H9 (cell line): ENCODE results near the gene NUTM2G. TPM values are rescaled to one million over a fixed set of nuclear protein-coding genes. Genes with fewer than 3 reads are reported as not detected.
A peak's percentile ranks its signal among the peaks of the same experiment; 100 is the strongest.
"Not testable (repeated sequence)": the region's sequence is repeated elsewhere in the genome, so short reads cannot be mapped to it uniquely, and the experiment has no call there.

Source experiments
- DNase-seq: peaks from one replicate; pipeline ENCODE4 v3.0.0-alpha.2; 2017
- H2AFZ ChIP-seq: one replicate; pipeline ENCODE4 v1.6.1; 2013; ENCODE audit warnings: mild to moderate bottlenecking, low read length, control low read depth, moderate library complexity
- H2AK5ac ChIP-seq: 2 replicates; pipeline ENCODE4 v1.6.1; 2013; ENCODE audit warnings: low read length, control low read depth, mixed read lengths; ENCODE audit not compliant: insufficient read length
- H2BK120ac ChIP-seq: one replicate; pipeline ENCODE4 v1.6.1; 2013; ENCODE audit warnings: low read depth, mild to moderate bottlenecking, low read length, control low read depth, inconsistent platforms; ENCODE audit not compliant: poor library complexity, severe bottlenecking
- H2BK12ac ChIP-seq: 2 replicates; pipeline ENCODE4 v1.6.1; 2013; ENCODE audit warnings: low read length, control low read depth, mixed read lengths, low read depth; ENCODE audit not compliant: insufficient read length
- H2BK15ac ChIP-seq: 2 replicates; pipeline ENCODE4 v1.6.1; 2013; ENCODE audit warnings: low read depth, low read length, control low read depth
- H2BK20ac ChIP-seq: one replicate; pipeline ENCODE4 v1.6.1; 2013; ENCODE audit warnings: low read depth, mild to moderate bottlenecking, low read length, control low read depth, inconsistent platforms; ENCODE audit not compliant: poor library complexity, severe bottlenecking
- H2BK5ac ChIP-seq: 2 replicates; pipeline ENCODE4 v1.6.1; 2013; ENCODE audit warnings: low read length, control low read depth, mixed read lengths; ENCODE audit not compliant: insufficient read length
- H3K14ac ChIP-seq: 2 replicates; pipeline ENCODE4 v1.6.1; 2013; ENCODE audit warnings: low read length, control low read depth; ENCODE audit not compliant: insufficient read depth
- H3K18ac ChIP-seq: 2 replicates; pipeline ENCODE4 v1.6.1; 2013; ENCODE audit warnings: low read depth, mild to moderate bottlenecking, mixed read lengths, low read length, control low read depth; ENCODE audit not compliant: insufficient read length
- H3K23ac ChIP-seq: 2 replicates; pipeline ENCODE4 v1.6.1; 2013; ENCODE audit warnings: low read length, control low read depth, mixed read lengths, low read depth; ENCODE audit not compliant: insufficient read length
- H3K23me2 ChIP-seq: 2 replicates; pipeline ENCODE4 v1.6.1; 2013; ENCODE audit warnings: low read depth, mild to moderate bottlenecking, mixed read lengths, low read length, control low read depth; ENCODE audit not compliant: insufficient read length, poor library complexity, severe bottlenecking
- H3K27ac ChIP-seq: 2 replicates; pipeline ENCODE4 v1.5.1; 2013; ENCODE audit warnings: low read length, control low read depth, mixed read lengths, low read depth; ENCODE audit not compliant: insufficient read length
- H3K27me3 ChIP-seq: 2 replicates; pipeline ENCODE4 v1.6.1; 2013; ENCODE audit warnings: low read length, control low read depth, inconsistent platforms; ENCODE audit not compliant: insufficient read depth
- H3K4ac ChIP-seq: 2 replicates; pipeline ENCODE4 v1.6.1; 2013; ENCODE audit warnings: low read depth, mild to moderate bottlenecking, control low read depth, inconsistent platforms, low read length, moderate library complexity
- H3K4me1 ChIP-seq: 2 replicates; pipeline ENCODE4 v1.6.1; 2013; ENCODE audit warnings: low read length, control low read depth, inconsistent platforms; ENCODE audit not compliant: insufficient read depth
- H3K4me2 ChIP-seq: 2 replicates; pipeline ENCODE4 v1.6.1; 2013; ENCODE audit warnings: low read length, control low read depth, mixed read lengths; ENCODE audit not compliant: insufficient read length, insufficient read depth
- H3K56ac ChIP-seq: 2 replicates; pipeline ENCODE4 v1.6.1; 2013; ENCODE audit warnings: low read depth, mild to moderate bottlenecking, mixed read lengths, low read length, control low read depth; ENCODE audit not compliant: insufficient read length
- H3K79me1 ChIP-seq: 2 replicates; pipeline ENCODE4 v1.6.1; 2013; ENCODE audit warnings: low read depth, mild to moderate bottlenecking, moderate library complexity, low read length, control low read depth, inconsistent platforms; ENCODE audit not compliant: insufficient read depth, poor library complexity, severe bottlenecking
- H3K79me2 ChIP-seq: 2 replicates; pipeline ENCODE4 v1.6.1; 2013; ENCODE audit warnings: low read length, control low read depth, inconsistent platforms; ENCODE audit not compliant: insufficient read depth
- H3K9ac ChIP-seq: 2 replicates; pipeline ENCODE4 v1.6.1; 2013; ENCODE audit warnings: low read length, control low read depth, mixed read lengths; ENCODE audit not compliant: insufficient read length; ENCODE audit errors: extremely low read depth
- H3K9me3 ChIP-seq: one replicate; pipeline ENCODE4 v1.6.1; 2013; ENCODE audit warnings: low read depth, low read length, inconsistent platforms; ENCODE audit not compliant: control insufficient read depth
- H3T11ph ChIP-seq: one replicate; pipeline ENCODE4 v1.6.1; 2013; ENCODE audit warnings: mild to moderate bottlenecking, low read length, control low read depth, inconsistent platforms
- H4K20me1 ChIP-seq: one replicate; pipeline ENCODE4 v1.6.1; 2013; ENCODE audit not compliant: control insufficient read depth, insufficient read length, insufficient read depth
- H4K5ac ChIP-seq: 2 replicates; pipeline ENCODE4 v1.6.1; 2013; ENCODE audit warnings: low read depth, mild to moderate bottlenecking, mixed read lengths, low read length, control low read depth; ENCODE audit not compliant: insufficient read length
- H4K8ac ChIP-seq: replicated peaks from 2 replicates; pipeline ENCODE4 v1.6.1; 2013; ENCODE audit warnings: low read length, control low read depth, mixed read lengths, low read depth; ENCODE audit not compliant: insufficient read length
- H4K91ac ChIP-seq: 2 replicates; pipeline ENCODE4 v1.6.1; 2013; ENCODE audit warnings: low read depth, mild to moderate bottlenecking, moderate library complexity, mixed read lengths, low read length, control low read depth; ENCODE audit not compliant: insufficient read length
- H3K27ac Mint-ChIP-seq, 3 experiments: 2 replicates in 2 of 3; 3 replicates in 1 of 3; pipeline ENCODE4 v1.8.0; 2020 to 2021; ENCODE audit warnings: mixed read lengths in 3 of 3, mild to moderate bottlenecking in 1 of 3, moderate library complexity in 1 of 3
- H3K27me3 Mint-ChIP-seq: 2 replicates; pipeline ENCODE4 v1.8.0; 2021; ENCODE audit warnings: low read depth, mild to moderate bottlenecking, moderate library complexity, mixed read lengths
- H3K36me3 Mint-ChIP-seq, 3 experiments: 2 replicates in 2 of 3; 3 replicates in 1 of 3; pipeline ENCODE4 v1.8.0; 2020 to 2021; ENCODE audit warnings: low read depth in 3 of 3, mixed read lengths in 3 of 3; ENCODE audit not compliant: insufficient read depth in 1 of 3
- H3K4me1 Mint-ChIP-seq, 2 experiments: 2 replicates each; pipeline ENCODE4 v1.8.0; 2020; ENCODE audit warnings: mixed read lengths in 2 of 2
- H3K4me3 Mint-ChIP-seq, 2 experiments: 2 replicates in 1 of 2; 3 replicates in 1 of 2; pipeline ENCODE4 v1.8.0; 2020 to 2021; ENCODE audit warnings: mild to moderate bottlenecking in 2 of 2, mixed read lengths in 2 of 2, moderate library complexity in 1 of 2
- H3K9me3 Mint-ChIP-seq, 2 experiments: 2 replicates in 1 of 2; 3 replicates in 1 of 2; pipeline ENCODE4 v1.8.0; 2020; ENCODE audit warnings: mild to moderate bottlenecking in 2 of 2, mixed read lengths in 2 of 2, moderate library complexity in 1 of 2
- WGBS: extraction: QIAGEN DNeasy Blood & Tissue Kit; methylation state at CpG from one replicate; pipeline ENCODE4 v1.1.7; 2013; ENCODE audit warnings: missing lambda C conversion rate, low lambda C conversion rate, mixed read lengths; ENCODE audit not compliant: insufficient read length; ENCODE audit errors: extremely low coverage; 5-methylcytosine and 5-hydroxymethylcytosine counted together
- total RNA-seq: library from RNA; stranded (reverse); gene quantifications from 2 replicates; pipeline ENCODE4 v1.2.1, GENCODE V29; 2021

The NUTM2G gene
- total RNA-seq, 1 experiment from 2014 or later, result 0.57 TPM

DNA sequence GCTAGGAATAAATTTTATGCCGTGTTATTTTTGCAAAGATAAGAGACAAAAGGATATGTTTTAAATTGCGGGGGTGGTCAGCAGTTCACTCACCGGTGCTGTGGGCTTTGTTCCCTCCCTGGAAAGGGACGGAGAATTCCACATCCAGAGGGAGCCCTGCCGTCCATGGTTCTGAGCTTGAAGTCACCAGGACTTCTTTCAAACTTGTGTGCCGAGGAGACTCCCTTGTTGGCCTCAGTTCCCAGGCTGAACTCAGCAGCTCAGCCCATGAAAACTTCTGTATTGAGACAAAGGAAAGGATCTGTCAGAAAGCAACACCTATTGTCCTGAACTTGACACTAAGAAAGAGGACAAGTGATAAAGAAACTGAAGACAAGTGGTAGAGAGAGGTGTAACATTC, 10.1 kb upstream of the NUTM2G start:
- H4K8ac ChIP-seq, H3K56ac ChIP-seq, H3T11ph ChIP-seq, H3K4me1 ChIP-seq, H3K9me3 Mint-ChIP-seq, H3K14ac ChIP-seq, H3K23ac ChIP-seq, H3K27me3 ChIP-seq, H3K4me1 Mint-ChIP-seq, H3K9ac ChIP-seq, H2BK12ac ChIP-seq, H3K79me1 ChIP-seq, DNase-seq, H3K4me2 ChIP-seq, H4K5ac ChIP-seq, H2BK20ac ChIP-seq, H4K91ac ChIP-seq, H3K27me3 Mint-ChIP-seq, H2BK120ac ChIP-seq, H3K9me3 ChIP-seq, H2AK5ac ChIP-seq, H3K4me3 Mint-ChIP-seq, H2BK15ac ChIP-seq, H4K20me1 ChIP-seq, H3K4ac ChIP-seq, H3K18ac ChIP-seq, H2BK5ac ChIP-seq, H3K79me2 ChIP-seq, H3K36me3 Mint-ChIP-seq, H3K27ac ChIP-seq, H3K23me2 ChIP-seq, H2AFZ ChIP-seq: not testable (repeated sequence)
- 0 out of 7 replicates have a peak overlapping the region, but pooled peaks of 1 of the 3 experiments have one; percentile 65 for H3K27ac Mint-ChIP-seq
- WGBS, result no CpG with 5 or more reads among the region's 6 CpGs

DNA sequence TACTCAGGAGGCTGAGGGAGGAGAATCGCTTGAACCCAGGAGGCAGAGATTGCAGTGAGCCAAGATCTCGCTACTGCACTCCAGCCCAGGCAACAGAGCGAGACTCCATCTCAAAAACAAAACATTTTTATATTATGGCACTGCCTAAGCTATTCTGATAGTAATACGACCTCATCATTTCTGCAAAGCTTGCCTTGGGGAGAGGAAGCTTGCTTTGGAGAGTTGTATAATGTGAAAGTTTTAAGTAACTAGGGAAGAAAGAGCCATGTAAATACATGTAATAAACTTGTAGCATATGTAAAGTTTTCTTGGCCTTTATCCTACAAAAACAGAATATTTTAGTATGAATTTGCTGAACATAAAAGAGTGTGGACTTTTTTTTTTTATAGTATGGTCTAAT, 7.8 kb upstream of the NUTM2G start:
- H2BK12ac ChIP-seq, H3T11ph ChIP-seq, H3K4ac ChIP-seq, H3K4me2 ChIP-seq, H3K27me3 ChIP-seq, H2BK15ac ChIP-seq, H3K9me3 ChIP-seq, H3K23ac ChIP-seq, H2AFZ ChIP-seq, H3K9ac ChIP-seq, H2AK5ac ChIP-seq, H3K79me2 ChIP-seq, H2BK20ac ChIP-seq, H3K27me3 Mint-ChIP-seq, H3K36me3 Mint-ChIP-seq, H3K4me1 ChIP-seq, H3K18ac ChIP-seq, H4K8ac ChIP-seq, H4K20me1 ChIP-seq, H3K79me1 ChIP-seq, H2BK5ac ChIP-seq, DNase-seq, H3K23me2 ChIP-seq, H2BK120ac ChIP-seq, H3K56ac ChIP-seq, H3K4me1 Mint-ChIP-seq, H3K14ac ChIP-seq, H3K4me3 Mint-ChIP-seq, H4K5ac ChIP-seq, H3K27ac Mint-ChIP-seq, H3K9me3 Mint-ChIP-seq, H3K27ac ChIP-seq, H4K91ac ChIP-seq: not testable (repeated sequence)
- WGBS, result no CpG with 5 or more reads among the region's 4 CpGs
